ENCODE data around the gene DOK4. TPM values are rescaled to one million over a fixed set of nuclear protein-coding genes. Genes with fewer than 3 reads are reported as not detected.

The DOK4 gene
- total and polyA plus RNA-seq, 2 experiments from 2014 or later: 11.4 to 29.1 TPM

DNA sequence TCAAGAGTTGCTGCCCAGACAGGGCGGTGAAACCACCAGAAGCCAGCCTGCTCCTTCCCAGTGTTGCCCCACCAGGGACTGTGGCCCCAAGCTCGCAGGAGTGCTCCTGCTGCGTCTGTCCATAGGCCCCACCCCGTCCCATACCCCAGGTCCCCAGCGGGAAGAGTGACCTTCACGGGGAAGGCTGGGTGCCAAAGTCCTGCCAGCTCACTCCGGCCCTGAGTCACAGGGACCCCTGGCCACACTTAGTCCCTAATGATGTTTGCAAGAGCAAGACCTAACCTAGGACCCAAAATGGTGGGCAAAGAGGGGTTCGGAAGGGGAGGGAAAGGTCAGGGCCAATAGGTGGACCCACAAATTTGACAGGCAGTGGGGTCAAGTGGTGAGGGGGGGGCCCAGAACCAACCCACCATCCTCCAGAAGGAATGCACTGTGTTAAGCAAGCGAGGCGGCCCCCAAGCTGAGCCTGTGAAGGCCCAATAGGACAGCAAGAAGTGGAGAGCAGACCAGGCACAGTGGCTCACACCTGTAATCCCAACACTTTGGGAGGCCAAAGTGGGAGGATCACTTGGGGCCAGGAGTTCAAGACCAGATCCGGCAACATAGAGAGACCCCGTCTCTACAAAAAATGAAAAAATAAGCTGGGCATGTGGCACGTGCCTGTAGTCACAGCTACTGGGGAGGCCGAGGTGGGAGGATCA is 3.3 kb downstream of the DOK4 start:
- TF ChIP-seq ZNF462 (CRISPR knock-in tag; IDR thresholded peaks at IDR 0.05) (no peak), EZH2phosphoT487 (IDR thresholded peaks at IDR 0.05; ENCODE audit: unreplicated experiment) (no peak), ETS1 (IDR thresholded peaks at IDR 0.05) (no peak), EZH2 (IDR thresholded peaks at IDR 0.05; ENCODE audit: low read depth, unreplicated experiment) (no peak), ZNF331 (CRISPR knock-in tag; IDR thresholded peaks at IDR 0.05; ENCODE audit: low read depth) (no peak), CREB1 (CRISPR knock-in tag; IDR thresholded peaks at IDR 0.05; ENCODE audit: low read depth) (no peak), JUNB (IDR thresholded peaks at IDR 0.05; ENCODE audit: unreplicated experiment) (no peak), STAT1 (IDR thresholded peaks at IDR 0.05; ENCODE audit: unreplicated experiment) (no peak), NANOG (IDR thresholded peaks at IDR 0.05; ENCODE audit: borderline replicate concordance) (no peak), ZNF114 (CRISPR knock-in tag; IDR thresholded peaks at IDR 0.05) (no peak), POLR2AphosphoS5 (IDR thresholded peaks at IDR 0.05; ENCODE audit: low read depth) (no peak)
- TF ChIP-seq, protein P1, sequence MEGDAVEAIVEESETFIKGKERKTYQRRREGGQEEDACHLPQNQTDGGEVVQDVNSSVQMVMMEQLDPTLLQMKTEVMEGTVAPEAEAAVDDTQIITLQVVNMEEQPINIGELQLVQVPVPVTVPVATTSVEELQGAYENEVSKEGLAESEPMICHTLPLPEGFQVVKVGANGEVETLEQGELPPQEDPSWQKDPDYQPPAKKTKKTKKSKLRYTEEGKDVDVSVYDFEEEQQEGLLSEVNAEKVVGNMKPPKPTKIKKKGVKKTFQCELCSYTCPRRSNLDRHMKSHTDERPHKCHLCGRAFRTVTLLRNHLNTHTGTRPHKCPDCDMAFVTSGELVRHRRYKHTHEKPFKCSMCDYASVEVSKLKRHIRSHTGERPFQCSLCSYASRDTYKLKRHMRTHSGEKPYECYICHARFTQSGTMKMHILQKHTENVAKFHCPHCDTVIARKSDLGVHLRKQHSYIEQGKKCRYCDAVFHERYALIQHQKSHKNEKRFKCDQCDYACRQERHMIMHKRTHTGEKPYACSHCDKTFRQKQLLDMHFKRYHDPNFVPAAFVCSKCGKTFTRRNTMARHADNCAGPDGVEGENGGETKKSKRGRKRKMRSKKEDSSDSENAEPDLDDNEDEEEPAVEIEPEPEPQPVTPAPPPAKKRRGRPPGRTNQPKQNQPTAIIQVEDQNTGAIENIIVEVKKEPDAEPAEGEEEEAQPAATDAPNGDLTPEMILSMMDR (conservative IDR thresholded peaks at IDR 0.05; ENCODE audit: low read depth in 2 of 2): no peak
- TF ChIP-seq, protein P2, sequence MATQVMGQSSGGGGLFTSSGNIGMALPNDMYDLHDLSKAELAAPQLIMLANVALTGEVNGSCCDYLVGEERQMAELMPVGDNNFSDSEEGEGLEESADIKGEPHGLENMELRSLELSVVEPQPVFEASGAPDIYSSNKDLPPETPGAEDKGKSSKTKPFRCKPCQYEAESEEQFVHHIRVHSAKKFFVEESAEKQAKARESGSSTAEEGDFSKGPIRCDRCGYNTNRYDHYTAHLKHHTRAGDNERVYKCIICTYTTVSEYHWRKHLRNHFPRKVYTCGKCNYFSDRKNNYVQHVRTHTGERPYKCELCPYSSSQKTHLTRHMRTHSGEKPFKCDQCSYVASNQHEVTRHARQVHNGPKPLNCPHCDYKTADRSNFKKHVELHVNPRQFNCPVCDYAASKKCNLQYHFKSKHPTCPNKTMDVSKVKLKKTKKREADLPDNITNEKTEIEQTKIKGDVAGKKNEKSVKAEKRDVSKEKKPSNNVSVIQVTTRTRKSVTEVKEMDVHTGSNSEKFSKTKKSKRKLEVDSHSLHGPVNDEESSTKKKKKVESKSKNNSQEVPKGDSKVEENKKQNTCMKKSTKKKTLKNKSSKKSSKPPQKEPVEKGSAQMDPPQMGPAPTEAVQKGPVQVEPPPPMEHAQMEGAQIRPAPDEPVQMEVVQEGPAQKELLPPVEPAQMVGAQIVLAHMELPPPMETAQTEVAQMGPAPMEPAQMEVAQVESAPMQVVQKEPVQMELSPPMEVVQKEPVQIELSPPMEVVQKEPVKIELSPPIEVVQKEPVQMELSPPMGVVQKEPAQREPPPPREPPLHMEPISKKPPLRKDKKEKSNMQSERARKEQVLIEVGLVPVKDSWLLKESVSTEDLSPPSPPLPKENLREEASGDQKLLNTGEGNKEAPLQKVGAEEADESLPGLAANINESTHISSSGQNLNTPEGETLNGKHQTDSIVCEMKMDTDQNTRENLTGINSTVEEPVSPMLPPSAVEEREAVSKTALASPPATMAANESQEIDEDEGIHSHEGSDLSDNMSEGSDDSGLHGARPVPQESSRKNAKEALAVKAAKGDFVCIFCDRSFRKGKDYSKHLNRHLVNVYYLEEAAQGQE (IDR thresholded peaks at IDR 0.05; ENCODE audit: unreplicated experiment): no peak
- no peaks in the 10 kb centered on the region for H3K36me3 ChIP-seq (ENCODE audit: insufficient read depth)
- no peak overlapping the region for H2AFZ ChIP-seq
- H3K9me2 ChIP-seq (ENCODE audit: insufficient read depth): no peaks in the 10 kb centered on the region
- no peaks in the 10 kb centered on the region for H3F3A ChIP-seq (replicated peaks; ENCODE audit: low read depth)
- ATAC-seq: no peak
- no peaks in the 10 kb centered on the region for H4K20me1 ChIP-seq (replicated peaks; ENCODE audit: insufficient read depth)
- no peaks in the 10 kb centered on the region; the same call in 2 of the 3 replicates for H3K36me3 Mint-ChIP-seq (ENCODE audit: low read depth)
- no peaks in the 10 kb centered on the region; the same call in 1 of the 2 replicates for H3K79me2 ChIP-seq (replicated peaks; ENCODE audit: insufficient read depth)
- H3K27me3 ChIP-seq (ENCODE audit: insufficient read depth): peaks cover 17% of the 10 kb centered on the region; the same call in 1 of the 2 replicates
- peaks cover 41% of the 10 kb centered on the region for H3K4me1 Mint-ChIP-seq
- no peak overlapping the region for H3K27ac Mint-ChIP-seq
- no peaks in the 10 kb centered on the region for H3K9me3 Mint-ChIP-seq
- H3K4me3 Mint-ChIP-seq: no peak overlapping the region
- peaks cover 30% of the 10 kb centered on the region for H3K27me3 Mint-ChIP-seq (ENCODE audit: insufficient read depth, low read depth, poor library complexity)
- DNase-seq (ENCODE audit: low spot score): no peak
- H3K4me1 ChIP-seq (ENCODE audit: insufficient read depth): peaks cover 32% of the 10 kb centered on the region
- H3K4me2 ChIP-seq: no peak overlapping the region
- no peak overlapping the region for H3K27ac ChIP-seq (ENCODE audit: low read depth)
- no peak overlapping the region for H3K4me3 ChIP-seq
